ENCODE measurements around the gene TRAF7.

Gene TRAF7

DNA sequence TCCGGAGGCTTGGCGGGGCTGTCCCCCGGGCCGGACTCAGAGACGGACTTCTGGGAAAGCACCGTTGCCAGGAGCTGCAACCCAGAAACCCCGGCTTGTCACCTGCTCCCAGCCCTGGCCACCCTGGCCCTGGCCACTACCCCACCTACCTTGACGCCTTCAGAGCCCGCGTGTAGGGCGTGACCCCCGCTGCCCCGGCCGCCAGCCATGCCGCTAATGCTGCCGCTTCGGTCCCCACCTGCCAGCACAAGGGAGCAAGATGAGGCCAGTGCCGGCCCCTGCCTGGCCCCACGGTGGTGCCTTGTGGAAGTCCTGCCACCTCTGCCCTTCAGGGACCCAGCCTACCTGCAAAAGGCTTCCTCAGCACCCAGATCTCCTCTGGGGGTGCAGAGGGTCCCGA, 29.4 kb downstream of the TRAF7 start:
- TF ChIP-seq SIN3A (IDR thresholded peaks at IDR 0.05; ENCODE audit: borderline replicate concordance, insufficient read depth, low read length) (no peak), FOXP2 (optimal IDR thresholded peaks at IDR 0.05; ENCODE audit: borderline replicate concordance, extremely low read depth, extremely low read length, insufficient read depth) (no peak), TAF1 (IDR thresholded peaks at IDR 0.05; ENCODE audit: borderline replicate concordance, insufficient read depth, low read length) (no peak), POLR2AphosphoS5 (IDR thresholded peaks at IDR 0.05; ENCODE audit: low read depth, low read length) (no peak)
- TF ChIP-seq, protein P1, sequence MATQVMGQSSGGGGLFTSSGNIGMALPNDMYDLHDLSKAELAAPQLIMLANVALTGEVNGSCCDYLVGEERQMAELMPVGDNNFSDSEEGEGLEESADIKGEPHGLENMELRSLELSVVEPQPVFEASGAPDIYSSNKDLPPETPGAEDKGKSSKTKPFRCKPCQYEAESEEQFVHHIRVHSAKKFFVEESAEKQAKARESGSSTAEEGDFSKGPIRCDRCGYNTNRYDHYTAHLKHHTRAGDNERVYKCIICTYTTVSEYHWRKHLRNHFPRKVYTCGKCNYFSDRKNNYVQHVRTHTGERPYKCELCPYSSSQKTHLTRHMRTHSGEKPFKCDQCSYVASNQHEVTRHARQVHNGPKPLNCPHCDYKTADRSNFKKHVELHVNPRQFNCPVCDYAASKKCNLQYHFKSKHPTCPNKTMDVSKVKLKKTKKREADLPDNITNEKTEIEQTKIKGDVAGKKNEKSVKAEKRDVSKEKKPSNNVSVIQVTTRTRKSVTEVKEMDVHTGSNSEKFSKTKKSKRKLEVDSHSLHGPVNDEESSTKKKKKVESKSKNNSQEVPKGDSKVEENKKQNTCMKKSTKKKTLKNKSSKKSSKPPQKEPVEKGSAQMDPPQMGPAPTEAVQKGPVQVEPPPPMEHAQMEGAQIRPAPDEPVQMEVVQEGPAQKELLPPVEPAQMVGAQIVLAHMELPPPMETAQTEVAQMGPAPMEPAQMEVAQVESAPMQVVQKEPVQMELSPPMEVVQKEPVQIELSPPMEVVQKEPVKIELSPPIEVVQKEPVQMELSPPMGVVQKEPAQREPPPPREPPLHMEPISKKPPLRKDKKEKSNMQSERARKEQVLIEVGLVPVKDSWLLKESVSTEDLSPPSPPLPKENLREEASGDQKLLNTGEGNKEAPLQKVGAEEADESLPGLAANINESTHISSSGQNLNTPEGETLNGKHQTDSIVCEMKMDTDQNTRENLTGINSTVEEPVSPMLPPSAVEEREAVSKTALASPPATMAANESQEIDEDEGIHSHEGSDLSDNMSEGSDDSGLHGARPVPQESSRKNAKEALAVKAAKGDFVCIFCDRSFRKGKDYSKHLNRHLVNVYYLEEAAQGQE (IDR thresholded peaks at IDR 0.05; ENCODE audit: insufficient read depth in 1 of 2, low read depth in 2 of 2, low read length in 2 of 2): no peak

DNA sequence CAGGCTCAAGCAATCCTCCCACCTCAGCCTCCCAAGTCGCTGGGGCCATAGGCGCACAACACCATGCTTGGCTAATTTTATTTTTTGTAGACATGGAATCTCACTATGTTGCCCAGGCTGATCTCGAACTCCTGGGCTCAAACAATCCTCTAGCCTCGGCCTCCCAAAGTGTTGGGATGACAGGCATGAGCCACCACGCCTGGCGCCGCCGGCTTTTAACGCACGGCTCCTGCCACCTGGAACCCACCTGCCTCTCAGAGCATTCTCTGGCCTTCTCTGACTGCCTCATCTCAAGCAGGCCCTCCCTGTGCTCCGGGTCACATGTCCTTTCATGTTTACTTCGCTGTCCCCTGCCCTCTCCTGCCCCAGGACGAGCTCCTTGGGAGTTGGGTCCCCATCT, 30.5 kb downstream of the TRAF7 start:
- TF ChIP-seq, protein P1 (IDR thresholded peaks at IDR 0.05; ENCODE audit: insufficient read depth in 1 of 2, low read depth in 2 of 2, low read length in 2 of 2): no peak
- TF ChIP-seq POLR2AphosphoS5 (IDR thresholded peaks at IDR 0.05; ENCODE audit: low read depth, low read length) (no peak), FOXP2 (optimal IDR thresholded peaks at IDR 0.05; ENCODE audit: borderline replicate concordance, extremely low read depth, extremely low read length, insufficient read depth) (no peak), TAF1 (IDR thresholded peaks at IDR 0.05; ENCODE audit: borderline replicate concordance, insufficient read depth, low read length) (no peak), SIN3A (IDR thresholded peaks at IDR 0.05; ENCODE audit: borderline replicate concordance, insufficient read depth, low read length) (no peak)

DNA sequence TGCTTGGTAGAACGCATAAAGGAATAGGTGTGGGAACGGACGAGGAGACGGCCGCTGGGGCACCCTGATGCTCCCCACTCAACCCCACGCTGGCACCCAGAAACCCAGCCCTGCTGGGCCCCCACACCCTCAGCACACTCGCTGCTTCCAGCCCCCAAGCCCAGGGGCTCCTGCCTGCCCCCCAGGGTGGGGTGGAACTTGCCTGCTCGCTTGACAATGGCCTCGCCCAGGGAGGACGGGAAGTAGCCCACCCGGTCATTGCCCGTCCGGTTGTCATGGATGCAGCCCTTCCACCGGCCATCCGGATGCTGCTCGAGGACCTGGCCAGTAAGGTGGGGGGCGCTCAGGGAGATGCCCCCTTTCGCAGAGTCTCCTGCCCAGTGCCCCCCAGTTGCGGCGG, 30.9 kb downstream of the TRAF7 start:
- TF ChIP-seq FOXP2 (optimal IDR thresholded peaks at IDR 0.05; ENCODE audit: borderline replicate concordance, extremely low read depth, extremely low read length, insufficient read depth) (no peak), SIN3A (IDR thresholded peaks at IDR 0.05; ENCODE audit: borderline replicate concordance, insufficient read depth, low read length) (no peak), TAF1 (IDR thresholded peaks at IDR 0.05; ENCODE audit: borderline replicate concordance, insufficient read depth, low read length) (no peak)
- TF ChIP-seq, protein P1 (IDR thresholded peaks at IDR 0.05; ENCODE audit: insufficient read depth in 1 of 2, low read depth in 2 of 2, low read length in 2 of 2): no peak

DNA sequence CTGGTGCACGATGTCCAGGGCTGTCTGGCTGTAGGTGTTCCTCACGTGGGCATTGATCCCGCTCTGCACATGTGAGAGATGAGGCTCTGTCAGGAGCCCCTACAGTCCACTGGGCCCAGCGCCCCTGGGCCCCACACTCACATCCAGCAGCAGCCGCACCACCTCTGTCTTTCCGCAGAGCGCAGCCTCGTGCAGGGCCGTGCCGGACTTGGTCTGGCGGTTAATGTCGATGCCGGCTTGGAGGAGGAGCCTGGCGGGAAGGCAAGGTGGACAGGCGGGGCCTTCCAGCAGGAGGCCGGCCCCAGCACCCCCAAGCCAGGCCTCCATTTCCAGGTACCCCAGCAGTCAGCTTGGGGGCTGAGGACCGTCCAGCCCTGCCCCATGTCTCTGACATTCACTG, 31.6 kb downstream of the TRAF7 start:
- TF ChIP-seq TAF1 (IDR thresholded peaks at IDR 0.05; ENCODE audit: borderline replicate concordance, insufficient read depth, low read length): no peak

DNA sequence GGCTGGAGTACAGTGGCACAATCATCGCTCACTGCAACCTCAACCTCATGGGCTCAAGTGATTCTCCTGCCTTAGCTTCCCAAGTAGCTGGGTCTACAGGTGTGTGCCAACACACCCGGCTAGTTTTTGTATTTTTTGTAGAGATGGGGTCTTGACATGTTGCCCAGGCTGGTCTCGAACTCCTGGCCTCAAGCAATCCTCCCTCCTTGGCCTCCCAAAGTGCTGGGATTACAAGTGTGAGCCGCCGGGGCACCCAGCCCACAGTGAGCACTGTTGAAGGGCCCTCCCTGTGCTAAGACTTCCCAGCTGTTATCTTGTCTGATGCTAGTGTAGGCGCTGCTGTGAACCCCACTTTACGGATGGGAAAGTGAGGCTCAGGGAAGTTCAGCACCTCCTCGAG, 32.8 kb downstream of the TRAF7 start:
- no peak for TF ChIP-seq POLR2AphosphoS5 (IDR thresholded peaks at IDR 0.05; ENCODE audit: low read depth, low read length)

DNA sequence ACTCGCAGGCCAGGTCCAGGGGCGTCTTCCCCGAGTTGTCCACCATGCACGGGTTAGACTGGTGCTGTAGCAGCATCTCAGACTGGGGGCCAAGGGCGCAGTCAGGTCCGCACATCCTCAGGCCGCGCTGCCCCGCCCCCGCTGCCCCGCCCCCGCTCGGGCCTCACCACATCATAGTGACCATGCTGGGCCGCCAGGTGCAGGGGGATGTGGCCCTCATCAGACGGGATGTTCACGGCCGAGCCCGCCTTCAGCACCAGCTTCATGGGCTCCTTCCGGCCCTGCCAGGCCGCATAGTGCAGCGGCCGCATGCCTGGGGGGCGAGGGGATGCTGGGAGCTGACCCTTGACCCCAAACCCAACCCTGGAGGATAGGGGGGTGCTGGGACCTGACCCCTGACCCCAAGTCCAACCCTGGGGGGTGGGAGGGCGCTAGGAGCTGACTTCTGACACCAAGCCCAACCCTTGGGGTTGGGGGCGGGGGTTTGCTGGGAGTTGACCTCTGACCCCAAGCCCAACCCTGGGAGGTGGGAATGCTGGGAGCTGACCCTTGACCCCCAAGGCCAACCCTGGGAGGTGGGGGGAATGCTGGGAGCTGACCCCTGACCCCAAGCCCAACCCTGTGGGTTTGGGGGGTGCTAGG, 33.8 kb downstream of the TRAF7 start:
- TF ChIP-seq, protein P1 (IDR thresholded peaks at IDR 0.05; ENCODE audit: insufficient read depth in 1 of 2, low read depth in 2 of 2, low read length in 2 of 2): no peak
- no peak for TF ChIP-seq SIN3A (IDR thresholded peaks at IDR 0.05; ENCODE audit: borderline replicate concordance, insufficient read depth, low read length)
- TF ChIP-seq TAF1 (IDR thresholded peaks at IDR 0.05; ENCODE audit: borderline replicate concordance, insufficient read depth, low read length): no peak
- TF ChIP-seq POLR2AphosphoS5 (IDR thresholded peaks at IDR 0.05; ENCODE audit: low read depth, low read length): no peak
- TF ChIP-seq FOXP2 (optimal IDR thresholded peaks at IDR 0.05; ENCODE audit: borderline replicate concordance, extremely low read depth, extremely low read length, insufficient read depth): no peak

All from PFSK-1 (cell line).